Activated B cell treated with CpG ODN at 0.5 μM for 24 hours (primary cell): ENCODE results near the gene RARS1. TPM values are rescaled to one million over a fixed set of nuclear protein-coding genes. Genes with fewer than 3 reads are reported as not detected.

Experiments
- ATAC-seq: fragments of 200-7000 bp; cut with Tn5 transposase; one replicate; pipeline ENCODE4 v1.10.0; 2021; ENCODE audit warnings: low read depth, mild to moderate bottlenecking, moderate library complexity
- CTCF ChIA-PET: fragments of 350-600 bp; sonication (Branson Sonifier 250); formaldehyde crosslinking; loops from one replicate; lab custom pipeline; 2021; ENCODE audit warnings: antibody characterized with exemption; lab: Charles Lee
- POLR2A ChIA-PET: fragments of 350-600 bp; sonication (Branson Sonifier 250); formaldehyde crosslinking; loops from one replicate; lab custom pipeline; 2021; ENCODE audit warnings: antibody characterized with exemption; lab: Charles Lee
- DNase-seq: peaks from one replicate; pipeline ENCODE4 v3.0.0; 2022
- H3K27ac Mint-ChIP-seq: one replicate; pipeline ENCODE4 v1.8.0; 2020; ENCODE audit warnings: mixed read lengths
- H3K27me3 Mint-ChIP-seq: one replicate; pipeline ENCODE4 v1.8.0; 2021; ENCODE audit warnings: mixed read lengths
- H3K36me3 Mint-ChIP-seq: one replicate; pipeline ENCODE4 v1.8.0; 2021; ENCODE audit warnings: low read depth, mixed read lengths
- H3K4me1 Mint-ChIP-seq: one replicate; pipeline ENCODE4 v1.8.0; 2021; ENCODE audit warnings: mixed read lengths
- H3K4me3 Mint-ChIP-seq: one replicate; pipeline ENCODE4 v1.8.0; 2020; ENCODE audit warnings: mild to moderate bottlenecking, mixed read lengths
- H3K9me3 Mint-ChIP-seq: one replicate; pipeline ENCODE4 v1.8.0; 2020; ENCODE audit warnings: mixed read lengths
- CTCF ChIP-seq: fragments of 200-600 bp; IDR thresholded peaks from one replicate; pipeline ENCODE4 v1.8.0; 2022; ENCODE audit warnings: antibody characterized with exemption, mild to moderate bottlenecking
- intact Hi-C: fragments of 100-400 bp; cut with micrococcal nuclease; formaldehyde crosslinking; loops from one replicate; pipeline ENCODE4 v1.15.1; 2024
- total RNA-seq: library from RNA; stranded (reverse); gene quantifications from 2 replicates; pipeline ENCODE4 v1.2.3, GENCODE V29; 2022

The RARS1 gene
- total RNA-seq, 1 donor from 2014 or later: 85.9 TPM

GRCh38 chr5:168550656-168551055, 64.4 kb downstream of the RARS1 start:
- DNase-seq (no peak), ATAC-seq (no peak)
- POLR2A ChIA-PET: no interaction called here
- H3K4me3 Mint-ChIP-seq: no peak overlapping the region
- intact Hi-C loops: no loop called here
- H3K27me3 Mint-ChIP-seq: no peaks in the 10 kb centered on the region
- CTCF ChIA-PET: no interaction called here
- H3K4me1 Mint-ChIP-seq: no peaks in the 10 kb centered on the region
- no peaks in the 10 kb centered on the region for H3K9me3 Mint-ChIP-seq
- H3K27ac Mint-ChIP-seq: no peak overlapping the region
- H3K36me3 Mint-ChIP-seq: peaks cover 70% of the 10 kb centered on the region
- TF ChIP-seq CTCF: no peak

- TF ChIP-seq CTCF: no peak
- DNase-seq (no peak), ATAC-seq (no peak)
- ChIA-PET CTCF (no interaction called here), POLR2A (no interaction called here)
- H3K9me3 Mint-ChIP-seq: no peaks in the 10 kb centered on the region
- H3K4me1 Mint-ChIP-seq: no peaks in the 10 kb centered on the region
- no peaks in the 10 kb centered on the region for H3K27me3 Mint-ChIP-seq
- H3K36me3 Mint-ChIP-seq: peaks cover 81% of the 10 kb centered on the region
- intact Hi-C loops: no loop called here
- H3K4me3 Mint-ChIP-seq: no peak overlapping the region
- no peak overlapping the region for H3K27ac Mint-ChIP-seq
These were observed 65.9 kb downstream of the RARS1 start for GRCh38 chr5:168552146-168552545.

- POLR2A ChIA-PET: no interaction called here
- CTCF ChIA-PET: no interaction called here
- ATAC-seq: no peak
- Mint-ChIP-seq H3K9me3 (no peaks in the 10 kb centered on the region), H3K4me1 (no peaks in the 10 kb centered on the region), H3K27me3 (no peaks in the 10 kb centered on the region), H3K36me3 (peaks cover 84% of the 10 kb centered on the region), H3K27ac (no peak overlapping the region), H3K4me3 (no peak overlapping the region)
- intact Hi-C loops: no loop called here
- DNase-seq: no peak
- no peak for TF ChIP-seq CTCF
These were observed 67.3 kb downstream of the RARS1 start for GRCh38 chr5:168553377-168554130.

GRCh38 chr5:168557389-168557788, 71.1 kb downstream of the RARS1 start:
- ATAC-seq: no peak
- no peak for DNase-seq
- H3K9me3 Mint-ChIP-seq: no peaks in the 10 kb centered on the region
- POLR2A ChIA-PET: no interaction called here
- H3K27me3 Mint-ChIP-seq: no peaks in the 10 kb centered on the region
- H3K4me1 Mint-ChIP-seq: no peaks in the 10 kb centered on the region
- TF ChIP-seq CTCF: no peak
- peaks cover 85% of the 10 kb centered on the region for H3K36me3 Mint-ChIP-seq
- CTCF ChIA-PET: no interaction called here
- no peak overlapping the region for H3K27ac Mint-ChIP-seq
- intact Hi-C loops: no loop called here
- H3K4me3 Mint-ChIP-seq: no peak overlapping the region

- peaks cover 77% of the 10 kb centered on the region for H3K36me3 Mint-ChIP-seq
- CTCF ChIA-PET: no interaction called here
- no peak overlapping the region for H3K4me3 Mint-ChIP-seq
- intact Hi-C loops: no loop called here
- no peak overlapping the region for H3K27ac Mint-ChIP-seq
- no peak for DNase-seq
- ATAC-seq: no peak
- H3K27me3 Mint-ChIP-seq: no peaks in the 10 kb centered on the region
- POLR2A ChIA-PET: no interaction called here
- TF ChIP-seq CTCF: no peak
- H3K9me3 Mint-ChIP-seq: no peaks in the 10 kb centered on the region
- H3K4me1 Mint-ChIP-seq: no peaks in the 10 kb centered on the region
These were observed 76.0 kb downstream of the RARS1 start for GRCh38 chr5:168562279-168562678.
